Measurements from ENCODE around the gene BEGAIN.

GRCh38 chr14:100590726-100591452 lies 3.7 kb upstream of the BEGAIN start:
- TF ChIP-seq CTCF (conservative IDR thresholded peaks at IDR 0.05; ENCODE audit: low read length): no peak
- TF ChIP-seq EZH2phosphoT487 (IDR thresholded peaks at IDR 0.05; ENCODE audit: borderline replicate concordance, low read depth, low read length): no peak
